ENCODE data around the gene NGEF.

The NGEF gene

GRCh38 chr2:233059547-233059796, 46.4 kb upstream of the NGEF start:
- Histone ChIP-seq H3K9me3 (ENCODE audit: insufficient read depth, low read length) (no peaks in the 10 kb centered on the region), H2AFZ (ENCODE audit: low read depth, low read length, severe bottlenecking) (no peak overlapping the region), H3K9me2 (replicated peaks; ENCODE audit: insufficient read depth, low read length) (no peaks in the 10 kb centered on the region), H4K20me1 (ENCODE audit: low read depth, low read length) (peaks cover 16% of the 10 kb centered on the region; the same call in 1 of the 2 replicates), H3F3A (ENCODE audit: insufficient read depth) (peaks cover 7% of the 10 kb centered on the region), H3K9ac (ENCODE audit: low read length) (peak overlapping the region; percentile 89), H3K79me2 (ENCODE audit: insufficient read depth, low read length) (peaks cover 41% of the 10 kb centered on the region), H3K36me3 (ENCODE audit: low read length) (no peaks in the 10 kb centered on the region), H3K27me3 (ENCODE audit: low read length) (no peaks in the 10 kb centered on the region), H3K27ac (ENCODE audit: low read depth, low read length) (peak overlapping the region; percentile 94), H3K4me3 (ENCODE audit: insufficient read depth, low read length, poor library complexity, severe bottlenecking) (peak overlapping the region; percentile 76), H3K4me2 (ENCODE audit: low read depth, low read length, poor library complexity, severe bottlenecking) (peak overlapping the region; percentile 75)
- peak; percentile 40 for TF ChIP-seq CTCF (IDR thresholded peaks at IDR 0.05; ENCODE audit: insufficient read depth, low read length, poor library complexity, severe bottlenecking)
- TF ChIP-seq EZH2phosphoT487 (conservative IDR thresholded peaks at IDR 0.05; ENCODE audit: low read length), result no peak

GRCh38 chr2:233058717-233059546, 45.9 kb upstream of the NGEF start:
- peak overlapping the region; percentile 89; the same call in 1 of the 2 replicates for H3K9ac ChIP-seq (ENCODE audit: low read length)
- H3K27me3 ChIP-seq (ENCODE audit: low read length), result no peaks in the 10 kb centered on the region
- H3K79me2 ChIP-seq (ENCODE audit: insufficient read depth, low read length), result peaks cover 35% of the 10 kb centered on the region
- no peaks in the 10 kb centered on the region for H3K9me3 ChIP-seq (ENCODE audit: insufficient read depth, low read length)
- H3K4me2 ChIP-seq (ENCODE audit: low read depth, low read length, poor library complexity, severe bottlenecking), result peak overlapping the region; percentile 75
- H3F3A ChIP-seq (ENCODE audit: insufficient read depth), result peaks cover 7% of the 10 kb centered on the region
- 0 out of 2 replicates have a peak overlapping the region, but pooled peaks have one; percentile 94 for H3K27ac ChIP-seq (ENCODE audit: low read depth, low read length)
- no peak overlapping the region for H2AFZ ChIP-seq (ENCODE audit: low read depth, low read length, severe bottlenecking)
- H3K36me3 ChIP-seq (ENCODE audit: low read length), result no peaks in the 10 kb centered on the region
- H3K4me3 ChIP-seq (ENCODE audit: insufficient read depth, low read length, poor library complexity, severe bottlenecking), result no peak overlapping the region
- H4K20me1 ChIP-seq (ENCODE audit: low read depth, low read length), result peaks cover 10% of the 10 kb centered on the region; the same call in 1 of the 2 replicates
- H3K9me2 ChIP-seq (replicated peaks; ENCODE audit: insufficient read depth, low read length), result no peaks in the 10 kb centered on the region
- TF ChIP-seq CTCF (IDR thresholded peaks at IDR 0.05; ENCODE audit: insufficient read depth, low read length, poor library complexity, severe bottlenecking) (no peak), EZH2phosphoT487 (conservative IDR thresholded peaks at IDR 0.05; ENCODE audit: low read length) (no peak)

- no peaks in the 10 kb centered on the region; the same call in 1 of the 2 replicates for H4K20me1 ChIP-seq (ENCODE audit: low read depth, low read length)
- no peak overlapping the region for H3K27ac ChIP-seq (ENCODE audit: low read depth, low read length)
- H3K9me3 ChIP-seq (ENCODE audit: insufficient read depth, low read length), result no peaks in the 10 kb centered on the region
- no peaks in the 10 kb centered on the region for H3K27me3 ChIP-seq (ENCODE audit: low read length)
- peaks cover 17% of the 10 kb centered on the region for H3K79me2 ChIP-seq (ENCODE audit: insufficient read depth, low read length)
- no peak overlapping the region for H3K4me3 ChIP-seq (ENCODE audit: insufficient read depth, low read length, poor library complexity, severe bottlenecking)
- no peaks in the 10 kb centered on the region for H3K36me3 ChIP-seq (ENCODE audit: low read length)
- TF ChIP-seq EZH2phosphoT487 (conservative IDR thresholded peaks at IDR 0.05; ENCODE audit: low read length) (no peak), CTCF (IDR thresholded peaks at IDR 0.05; ENCODE audit: insufficient read depth, low read length, poor library complexity, severe bottlenecking) (no peak)
- H3K9ac ChIP-seq (ENCODE audit: low read length), result no peak overlapping the region
- H3F3A ChIP-seq (ENCODE audit: insufficient read depth), result peaks cover 7% of the 10 kb centered on the region
- H2AFZ ChIP-seq (ENCODE audit: low read depth, low read length, severe bottlenecking), result no peak overlapping the region
- H3K9me2 ChIP-seq (replicated peaks; ENCODE audit: insufficient read depth, low read length), result no peaks in the 10 kb centered on the region
- H3K4me2 ChIP-seq (ENCODE audit: low read depth, low read length, poor library complexity, severe bottlenecking), result no peak overlapping the region
Measured at GRCh38 chr2:233056961-233057605, 44.0 kb upstream of the NGEF start.

Data from SU-DHL-6 (cell line).